GM12878 (cell line): ENCODE results near the gene CRTC3. TPM values are rescaled to one million over a fixed set of nuclear protein-coding genes. Genes with fewer than 3 reads are reported as not detected.
A peak's percentile ranks its signal among the peaks of the same experiment; 100 is the strongest.

Source experiments
- ATAC-seq: fragments of 200-7000 bp; cut with Tn5 transposase; 3 replicates; pipeline ENCODE4 v1.9.1; 2020; ENCODE audit warnings: mild to moderate bottlenecking, moderate library complexity
- BruUV-seq: library from RNA; stranded (reverse); fragments of 400-500 nt; replicated peaks from 2 replicates; lab custom pipeline; 2021; lab: Mats Ljungman, UMichigan
- CTCF ChIA-PET: fragments of 300-600 bp; sonication (Branson Sonifier 250); formaldehyde crosslinking; extraction: SDS; loops from one replicate; lab custom pipeline; 2021; ENCODE audit warnings: inconsistent platforms; lab: Yijun Ruan, JAX
- POLR2A ChIA-PET: fragments of 350-600 bp; formaldehyde crosslinking; extraction: SDS; loops from one replicate; lab custom pipeline; 2021; ENCODE audit warnings: inconsistent platforms; lab: Charles Lee
- RAD21 ChIA-PET: fragments of 300-600 bp; sonication (Branson Sonifier 250); formaldehyde crosslinking; loops from one replicate; lab custom pipeline; 2023; ENCODE audit warnings: antibody characterized with exemption; ENCODE audit not compliant: unreplicated experiment; lab: Charles Lee
- SMC1A ChIA-PET: fragments of 300-600 bp; sonication (Branson Sonifier 250); formaldehyde crosslinking; loops from one replicate; lab custom pipeline; 2023; ENCODE audit not compliant: unreplicated experiment, uncharacterized antibody; lab: Charles Lee
- DNase-seq: peaks from one replicate; pipeline ENCODE4 v3.0.0-alpha.2; 2011; ENCODE audit warnings: low read depth, low spot score
- FAIRE-seq: peaks from 3 replicates; lab custom pipeline; 2011; peaks lifted over from hg19 to GRCh38; lab: Jason Lieb, UNC
- H2AFZ ChIP-seq: 2 replicates; pipeline ENCODE4 v1.6.0; 2011; ENCODE audit warnings: low read depth, low read length, control low read depth; ENCODE audit not compliant: control insufficient read depth
- H3K27ac ChIP-seq: 2 replicates; pipeline ENCODE4 v1.5.1; 2011; ENCODE audit warnings: control low read depth; ENCODE audit not compliant: control insufficient read depth, insufficient read depth
- H3K27me3 ChIP-seq, 2 experiments: replicated peaks in 1 of 2; 2 replicates each; pipeline versions ENCODE4 v1.6.0 to v1.6.1; 2011; ENCODE audit warnings: low read length in 1 of 2; ENCODE audit not compliant: control insufficient read depth in 2 of 2, insufficient read depth in 2 of 2
- H3K36me3 ChIP-seq, 2 experiments: 2 replicates each; pipeline ENCODE4 v1.5.1; 2011; ENCODE audit warnings: low read length in 1 of 2; ENCODE audit not compliant: control insufficient read depth in 2 of 2, insufficient read depth in 2 of 2
- H3K4me1 ChIP-seq: 2 replicates; pipeline ENCODE4 v1.6.1; 2011; ENCODE audit warnings: mild to moderate bottlenecking, low read length, moderate library complexity, mixed read lengths; ENCODE audit not compliant: control insufficient read depth, insufficient read depth
- H3K4me2 ChIP-seq: 2 replicates; pipeline ENCODE4 v1.6.0; 2011; ENCODE audit warnings: control low read depth; ENCODE audit not compliant: control insufficient read depth, insufficient read depth
- H3K4me3 ChIP-seq: fragments of 200-600 bp; sonication (generic); 2 replicates; pipeline ENCODE4 v1.5.1; 2016
- H3K79me2 ChIP-seq: 2 replicates; pipeline ENCODE4 v1.6.0; 2011; ENCODE audit warnings: low read length; ENCODE audit not compliant: control insufficient read depth, insufficient read depth
- H3K9ac ChIP-seq: 2 replicates; pipeline ENCODE4 v1.8.0; 2011; ENCODE audit warnings: low read length, control low read depth, mixed read lengths; ENCODE audit not compliant: control insufficient read depth, insufficient read depth
- H3K9me3 ChIP-seq: replicated peaks from 3 replicates; pipeline ENCODE4 v1.5.1; 2011; ENCODE audit warnings: mild to moderate bottlenecking, low read length; ENCODE audit not compliant: control insufficient read depth, insufficient read depth
- H4K20me1 ChIP-seq: 2 replicates; pipeline ENCODE4 v1.6.0; 2011; ENCODE audit not compliant: control insufficient read depth, insufficient read depth
- ATF7 ChIP-seq: fragments of 450-650 bp; IDR thresholded peaks from 2 replicates; pipeline ENCODE4 v1.6.1; 2016; ENCODE audit warnings: low read depth, mild to moderate bottlenecking
- BCL11A ChIP-seq: IDR thresholded peaks from 2 replicates; pipeline ENCODE4 v1.6.1; 2011; ENCODE audit warnings: low read depth, low read length
- BHLHE40 ChIP-seq, 2 experiments: fragments of 450-650 bp in 1 of 2; IDR thresholded peaks; 2 replicates each; pipeline ENCODE4 v1.6.1; 2011 to 2017; ENCODE audit warnings: low read depth in 2 of 2, borderline replicate concordance in 1 of 2, improper control_type of control experiment in 1 of 2, low read length in 1 of 2, mild to moderate bottlenecking in 1 of 2
- HDAC2 ChIP-seq: fragments of 200-600 bp; sonication (generic); IDR thresholded peaks from 2 replicates; pipeline ENCODE4 v1.6.1; 2017
- IKZF1 ChIP-seq: fragments of 450-650 bp; conservative IDR thresholded peaks from 2 replicates; pipeline ENCODE4 v1.6.1; 2017; ENCODE audit warnings: antibody characterized with exemption, mild to moderate bottlenecking
- MYB ChIP-seq: fragments of 150-350 bp; IDR thresholded peaks from 2 replicates; pipeline ENCODE4 v1.6.1; 2014; ENCODE audit warnings: mild to moderate bottlenecking, low read depth, low read length, borderline replicate concordance
- NFYA ChIP-seq: IDR thresholded peaks from 2 replicates; pipeline ENCODE4 v1.6.1; 2011; ENCODE audit warnings: low read depth, mild to moderate bottlenecking, low read length, improper control_type of control experiment, borderline replicate concordance
- SMAD5 ChIP-seq: IDR thresholded peaks from 2 replicates; pipeline ENCODE4 v1.6.1; 2016; ENCODE audit warnings: antibody characterized with exemption, low read depth
- SRF ChIP-seq, 2 experiments: IDR thresholded peaks; 2 replicates each; pipeline ENCODE4 v1.6.1; 2011; ENCODE audit warnings: low read depth in 2 of 2, low read length in 2 of 2, mild to moderate bottlenecking in 1 of 2, moderate library complexity in 1 of 2
- TCF3 ChIP-seq: IDR thresholded peaks from 2 replicates; pipeline ENCODE4 v1.6.1; 2012; ENCODE audit warnings: low read depth, mild to moderate bottlenecking, low read length, borderline replicate concordance; ENCODE audit not compliant: insufficient read depth
- TCF7 ChIP-seq: IDR thresholded peaks from 2 replicates; pipeline ENCODE4 v1.6.1; 2014; ENCODE audit warnings: antibody characterized with exemption, borderline replicate concordance
- ZNF384 ChIP-seq: IDR thresholded peaks from 2 replicates; pipeline ENCODE4 v1.6.1; 2012; ENCODE audit warnings: low read depth, mild to moderate bottlenecking, low read length, improper control_type of control experiment, borderline replicate concordance
- WGBS: methylation state at CpG from one replicate; pipeline ENCODE4 v1.1.6; 2016; ENCODE audit warnings: low lambda C conversion rate; ENCODE audit not compliant: insufficient replicate concordance, insufficient coverage; ENCODE audit errors: missing lambda C conversion rate; 5-methylcytosine and 5-hydroxymethylcytosine counted together
- in situ Hi-C: fragments of 300-500 bp; cut with MboI; formaldehyde crosslinking; loops from 9 replicates; pipeline ENCODE4 v1.14.3; 2018; ENCODE audit warnings: mixed read lengths
- intact Hi-C: fragments of 100-400 bp; cut with micrococcal nuclease; formaldehyde crosslinking; loops from one replicate; pipeline ENCODE4 v1.14.2; 2022; ENCODE audit not compliant: unreplicated experiment
- polyA plus RNA-seq, 11 experiments: library from polyadenylated mRNA; depleted of rRNA in 4 of 11; unstranded in 6 of 11; stranded (reverse) in 5 of 11; fragments of >200 nt; fragmentation: Nextera tagmentation in 4 of 11; fragmentation: Illumina TruSeq in 1 of 11; extraction: Ambion mirVana in 4 of 11; extraction: Trizol in 1 of 11; gene quantifications; 1 replicate in 1 of 11; 2 replicates in 10 of 11; pipeline versions ENCODE4 v1.2.1 to v1.2.3, GENCODE V29; 2011 to 2016; ENCODE audit warnings: inconsistent platforms in 2 of 11, missing spikeins in 2 of 11, low read depth in 1 of 11
- total RNA-seq, 4 experiments: library from RNA; depleted of rRNA in 3 of 4; stranded (reverse); fragments of >200 nt in 3 of 4; fragmentation: Illumina TruSeq in 1 of 4; extraction: Trizol in 1 of 4; gene quantifications; 2 replicates each; pipeline versions ENCODE4 v1.2.1 to v1.2.3, GENCODE V29; 2013 to 2021
- TF ChIP-seq, protein P1 (sequence below), 3 experiments: IDR thresholded peaks in 2 of 3; conservative IDR thresholded peaks in 1 of 3; 2 replicates each; pipeline ENCODE4 v1.5.1; 2011; ENCODE audit warnings: low read depth in 3 of 3, low read length in 3 of 3, mild to moderate bottlenecking in 3 of 3, control low read depth in 2 of 3, moderate library complexity in 2 of 3, inconsistent platforms in 1 of 3, mixed read lengths in 1 of 3; ENCODE audit not compliant: control insufficient read depth in 2 of 3, insufficient read depth in 1 of 3; ENCODE audit errors: extremely low read depth in 1 of 3
- TF ChIP-seq, protein P2 (sequence below): fragments of 450-650 bp; IDR thresholded peaks from 2 replicates; pipeline ENCODE4 v1.6.1; 2017; ENCODE audit warnings: antibody characterized with exemption, mild to moderate bottlenecking, moderate library complexity
- TF ChIP-seq, protein P3 (sequence below): IDR thresholded peaks from 2 replicates; pipeline ENCODE4 v1.6.1; 2012; ENCODE audit warnings: low read length, inconsistent platforms

The CRTC3 gene
- total and polyA plus RNA-seq, 10 of the 15 experiments (the other 5 are each of a cell fraction or from before 2014, with no cell fraction given), result 3.5 to 36.9 (median 18.9) TPM

DNA sequence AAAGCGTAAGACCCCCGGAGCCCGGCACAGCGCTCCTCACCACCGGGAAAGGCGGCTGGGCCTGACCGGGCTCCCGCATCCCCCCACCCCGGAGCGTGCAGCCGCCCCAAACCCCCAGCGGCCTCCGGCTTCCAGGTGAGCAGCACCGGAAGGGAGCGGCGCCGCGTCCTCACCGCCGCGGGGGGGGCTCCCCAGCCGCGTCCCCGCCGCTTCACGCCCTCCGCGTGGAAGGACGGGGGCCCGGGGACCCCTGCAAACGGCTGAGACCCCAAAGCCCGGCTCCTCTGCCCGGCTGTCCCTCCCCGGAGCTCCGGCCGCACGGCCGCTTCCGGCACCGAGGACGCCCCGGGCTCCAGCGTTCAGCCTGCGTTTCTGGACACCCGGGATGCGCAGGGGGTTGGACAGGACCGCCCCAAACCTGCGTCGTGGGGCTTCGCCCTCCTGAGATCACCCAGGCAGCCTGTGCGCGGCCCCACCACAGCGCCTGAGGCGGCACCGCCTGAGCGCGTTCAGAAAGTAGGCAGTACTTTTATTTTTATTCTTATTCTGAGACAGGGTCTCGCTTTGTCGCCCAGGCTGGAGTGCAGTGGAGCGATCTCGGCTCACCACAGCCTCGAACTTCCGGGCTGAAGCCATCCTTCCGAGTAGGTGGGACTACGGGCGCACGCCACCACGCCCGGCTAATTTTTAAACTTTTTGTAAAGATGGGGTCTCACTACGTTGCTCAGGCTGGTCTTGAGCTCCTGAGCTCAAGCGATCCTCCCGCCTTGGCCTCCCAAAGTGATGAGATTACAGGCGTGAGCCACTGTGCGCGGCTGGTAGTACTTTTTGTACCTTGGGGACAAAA lies 135.8 kb downstream of the CRTC3 start:
- ChIA-PET CTCF (interaction anchor here (1.0 to 4.5 kb wide), 5 partner anchors 17 to 220 kb away, joined by 3 to 22 read pairs (median 18); no protein-coding TSS in a partner anchor), RAD21 (interaction anchor here (0.9 to 5.8 kb wide), 5 partner anchors 9 to 27 kb away, joined by 5 to 52 read pairs (median 7); no protein-coding TSS in a partner anchor), SMC1A (interaction anchor here (0.7 to 11.0 kb wide), 10 partner anchors 9 to 28 kb away, joined by 3 to 112 read pairs (median 6); no protein-coding TSS in a partner anchor), POLR2A (interaction anchor here (0.6 to 4.9 kb wide), 11 partner anchors 9 to 269 kb away, joined by 3 to 75 read pairs (median 5); partner anchors contain the start of gene UNC45A)
- whole genome bisulfite sequencing, result under 1% methylated on average over 62 of the region's 75 CpGs
- peak overlapping the region; percentile 22 for H2AFZ ChIP-seq
- peak; percentile 62 for FAIRE-seq
- peaks cover 53% of the 10 kb centered on the region for H3K4me1 ChIP-seq
- H4K20me1 ChIP-seq, result no peaks in the 10 kb centered on the region
- in situ Hi-C loops (no loop called here), intact Hi-C loops (loop anchor here (1.0 kb wide), 2 partner anchors 21 to 27 kb away; no protein-coding TSS in a partner anchor)
- peak; percentile 74 for DNase-seq
- ATAC-seq, result peak; percentile 83
- peak overlapping the region; percentile 82 for H3K4me3 ChIP-seq
- peaks cover 40% of the 10 kb centered on the region for H3K79me2 ChIP-seq
- no peaks in the 10 kb centered on the region for H3K36me3 ChIP-seq
- no peaks in the 10 kb centered on the region for H3K27me3 ChIP-seq
- BruUV-seq, result no TSS peak
- H3K27ac ChIP-seq, result peak overlapping the region; percentile 100
- no peaks in the 10 kb centered on the region; the same call in 2 of the 3 replicates for H3K9me3 ChIP-seq
- peak overlapping the region; percentile 89 for H3K4me2 ChIP-seq
- peak overlapping the region; percentile 100 for H3K9ac ChIP-seq
- TF ChIP-seq, protein P1, sequence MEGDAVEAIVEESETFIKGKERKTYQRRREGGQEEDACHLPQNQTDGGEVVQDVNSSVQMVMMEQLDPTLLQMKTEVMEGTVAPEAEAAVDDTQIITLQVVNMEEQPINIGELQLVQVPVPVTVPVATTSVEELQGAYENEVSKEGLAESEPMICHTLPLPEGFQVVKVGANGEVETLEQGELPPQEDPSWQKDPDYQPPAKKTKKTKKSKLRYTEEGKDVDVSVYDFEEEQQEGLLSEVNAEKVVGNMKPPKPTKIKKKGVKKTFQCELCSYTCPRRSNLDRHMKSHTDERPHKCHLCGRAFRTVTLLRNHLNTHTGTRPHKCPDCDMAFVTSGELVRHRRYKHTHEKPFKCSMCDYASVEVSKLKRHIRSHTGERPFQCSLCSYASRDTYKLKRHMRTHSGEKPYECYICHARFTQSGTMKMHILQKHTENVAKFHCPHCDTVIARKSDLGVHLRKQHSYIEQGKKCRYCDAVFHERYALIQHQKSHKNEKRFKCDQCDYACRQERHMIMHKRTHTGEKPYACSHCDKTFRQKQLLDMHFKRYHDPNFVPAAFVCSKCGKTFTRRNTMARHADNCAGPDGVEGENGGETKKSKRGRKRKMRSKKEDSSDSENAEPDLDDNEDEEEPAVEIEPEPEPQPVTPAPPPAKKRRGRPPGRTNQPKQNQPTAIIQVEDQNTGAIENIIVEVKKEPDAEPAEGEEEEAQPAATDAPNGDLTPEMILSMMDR (IDR thresholded peaks at IDR 0.05 in 2 of 3, conservative IDR thresholded peaks at IDR 0.05 in 1 of 3; ENCODE audit: control insufficient read depth in 2 of 3, extremely low read depth in 1 of 3, insufficient read depth in 1 of 3, low read depth in 3 of 3, low read length in 3 of 3), result no peak
- TF ChIP-seq SRF (IDR thresholded peaks at IDR 0.05; ENCODE audit: low read depth in 2 of 2, low read length in 2 of 2) (no peak), IKZF1 (peak; percentile 78), MYB (no peak), TCF7 (peak; percentile 17; the same call in 1 of the 2 replicates), ATF7 (peak; percentile 50; the same call in 1 of the 2 replicates), NFYA (no peak), BCL11A (peak; percentile 45; the same call in 1 of the 2 replicates), TCF3 (peak; percentile 53), BHLHE40 (IDR thresholded peaks at IDR 0.05; ENCODE audit: borderline replicate concordance in 1 of 2, low read depth in 2 of 2, low read length in 1 of 2) (peak; percentile 40 to 72; a peak in 2 of 4 replicates), ZNF384 (no peak), HDAC2 (no peak), SMAD5 (peak; percentile 74)
- TF ChIP-seq, protein P2, sequence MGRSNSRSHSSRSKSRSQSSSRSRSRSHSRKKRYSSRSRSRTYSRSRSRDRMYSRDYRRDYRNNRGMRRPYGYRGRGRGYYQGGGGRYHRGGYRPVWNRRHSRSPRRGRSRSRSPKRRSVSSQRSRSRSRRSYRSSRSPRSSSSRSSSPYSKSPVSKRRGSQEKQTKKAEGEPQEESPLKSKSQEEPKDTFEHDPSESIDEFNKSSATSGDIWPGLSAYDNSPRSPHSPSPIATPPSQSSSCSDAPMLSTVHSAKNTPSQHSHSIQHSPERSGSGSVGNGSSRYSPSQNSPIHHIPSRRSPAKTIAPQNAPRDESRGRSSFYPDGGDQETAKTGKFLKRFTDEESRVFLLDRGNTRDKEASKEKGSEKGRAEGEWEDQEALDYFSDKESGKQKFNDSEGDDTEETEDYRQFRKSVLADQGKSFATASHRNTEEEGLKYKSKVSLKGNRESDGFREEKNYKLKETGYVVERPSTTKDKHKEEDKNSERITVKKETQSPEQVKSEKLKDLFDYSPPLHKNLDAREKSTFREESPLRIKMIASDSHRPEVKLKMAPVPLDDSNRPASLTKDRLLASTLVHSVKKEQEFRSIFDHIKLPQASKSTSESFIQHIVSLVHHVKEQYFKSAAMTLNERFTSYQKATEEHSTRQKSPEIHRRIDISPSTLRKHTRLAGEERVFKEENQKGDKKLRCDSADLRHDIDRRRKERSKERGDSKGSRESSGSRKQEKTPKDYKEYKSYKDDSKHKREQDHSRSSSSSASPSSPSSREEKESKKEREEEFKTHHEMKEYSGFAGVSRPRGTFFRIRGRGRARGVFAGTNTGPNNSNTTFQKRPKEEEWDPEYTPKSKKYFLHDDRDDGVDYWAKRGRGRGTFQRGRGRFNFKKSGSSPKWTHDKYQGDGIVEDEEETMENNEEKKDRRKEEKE, result no peak
- TF ChIP-seq, protein P3, sequence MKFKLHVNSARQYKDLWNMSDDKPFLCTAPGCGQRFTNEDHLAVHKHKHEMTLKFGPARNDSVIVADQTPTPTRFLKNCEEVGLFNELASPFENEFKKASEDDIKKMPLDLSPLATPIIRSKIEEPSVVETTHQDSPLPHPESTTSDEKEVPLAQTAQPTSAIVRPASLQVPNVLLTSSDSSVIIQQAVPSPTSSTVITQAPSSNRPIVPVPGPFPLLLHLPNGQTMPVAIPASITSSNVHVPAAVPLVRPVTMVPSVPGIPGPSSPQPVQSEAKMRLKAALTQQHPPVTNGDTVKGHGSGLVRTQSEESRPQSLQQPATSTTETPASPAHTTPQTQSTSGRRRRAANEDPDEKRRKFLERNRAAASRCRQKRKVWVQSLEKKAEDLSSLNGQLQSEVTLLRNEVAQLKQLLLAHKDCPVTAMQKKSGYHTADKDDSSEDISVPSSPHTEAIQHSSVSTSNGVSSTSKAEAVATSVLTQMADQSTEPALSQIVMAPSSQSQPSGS, result no peak
